ENCODE data around the gene RBM6.
A peak's percentile ranks its signal among the peaks of the same experiment; 100 is the strongest.

DNA sequence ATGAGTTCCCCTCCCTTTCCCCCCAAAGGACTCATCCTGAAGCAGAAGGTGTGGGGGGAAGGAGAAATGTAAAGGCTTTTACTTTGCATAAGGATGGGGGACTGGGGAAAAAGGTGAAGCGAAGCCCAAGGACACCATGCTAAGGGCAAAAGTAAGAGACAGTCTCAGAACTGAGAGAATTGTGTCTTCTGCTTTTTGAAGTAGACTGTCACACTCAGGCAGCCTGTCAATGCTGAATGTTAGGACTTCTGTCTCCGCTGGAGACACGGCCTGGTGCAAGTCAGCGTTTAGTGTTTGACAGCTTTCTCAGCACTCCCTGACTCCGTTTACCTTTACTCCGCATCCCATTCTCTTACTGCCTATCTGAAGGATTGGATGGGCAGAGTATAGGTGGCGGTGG lies 162.6 kb downstream of the RBM6 start:
- TF ChIP-seq POLR2A (IDR thresholded peaks at IDR 0.05) (no peak), POLR2AphosphoS5 (IDR thresholded peaks at IDR 0.05) (peak in 1 of 3 donors; percentile 50)
- TF ChIP-seq, protein P1, sequence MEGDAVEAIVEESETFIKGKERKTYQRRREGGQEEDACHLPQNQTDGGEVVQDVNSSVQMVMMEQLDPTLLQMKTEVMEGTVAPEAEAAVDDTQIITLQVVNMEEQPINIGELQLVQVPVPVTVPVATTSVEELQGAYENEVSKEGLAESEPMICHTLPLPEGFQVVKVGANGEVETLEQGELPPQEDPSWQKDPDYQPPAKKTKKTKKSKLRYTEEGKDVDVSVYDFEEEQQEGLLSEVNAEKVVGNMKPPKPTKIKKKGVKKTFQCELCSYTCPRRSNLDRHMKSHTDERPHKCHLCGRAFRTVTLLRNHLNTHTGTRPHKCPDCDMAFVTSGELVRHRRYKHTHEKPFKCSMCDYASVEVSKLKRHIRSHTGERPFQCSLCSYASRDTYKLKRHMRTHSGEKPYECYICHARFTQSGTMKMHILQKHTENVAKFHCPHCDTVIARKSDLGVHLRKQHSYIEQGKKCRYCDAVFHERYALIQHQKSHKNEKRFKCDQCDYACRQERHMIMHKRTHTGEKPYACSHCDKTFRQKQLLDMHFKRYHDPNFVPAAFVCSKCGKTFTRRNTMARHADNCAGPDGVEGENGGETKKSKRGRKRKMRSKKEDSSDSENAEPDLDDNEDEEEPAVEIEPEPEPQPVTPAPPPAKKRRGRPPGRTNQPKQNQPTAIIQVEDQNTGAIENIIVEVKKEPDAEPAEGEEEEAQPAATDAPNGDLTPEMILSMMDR (IDR thresholded peaks at IDR 0.05 in 8 of 11, conservative IDR thresholded peaks at IDR 0.05 in 3 of 11) = no peak
